ENCODE measurements around the gene CTAG2. TPM values are rescaled to one million over a fixed set of nuclear protein-coding genes. Genes with fewer than 3 reads are reported as not detected.

The CTAG2 gene
- total RNA-seq, 1 experiment from 2014 or later = not detected

- BruUV-seq (replicated peaks) = no TSS peak
- DNase-seq = no peak
- Histone ChIP-seq H3K4me3 (ENCODE audit: low read depth, low read length) (no peak overlapping the region), H3K9me3 (no peaks in the 10 kb centered on the region), H3K4me1 (no peaks in the 10 kb centered on the region), H3K27me3 (replicated peaks; ENCODE audit: control insufficient read depth, insufficient read depth, low read length) (no peaks in the 10 kb centered on the region), H3K36me3 (ENCODE audit: control insufficient read depth, insufficient read depth, low read length) (no peaks in the 10 kb centered on the region)
- no peak overlapping the region for H3K27ac Mint-ChIP-seq (ENCODE audit: unreplicated experiment)
- H3K4me3 Mint-ChIP-seq (ENCODE audit: unreplicated experiment) = no peak overlapping the region
- TF ChIP-seq CTCF (IDR thresholded peaks at IDR 0.05; ENCODE audit: insufficient read depth in 1 of 2, low read depth in 1 of 2, low read length in 1 of 2, severe bottlenecking in 1 of 2, unreplicated experiment in 1 of 2) = no peak
- intact Hi-C loops (cut with micrococcal nuclease; ENCODE audit: unreplicated experiment) = no loop called here
- ChIA-PET POLR2A (no interaction called here), CTCF (no interaction called here)
- H3K9me3 Mint-ChIP-seq (ENCODE audit: unreplicated experiment) = peaks cover 15% of the 10 kb centered on the region
- H3K36me3 Mint-ChIP-seq (ENCODE audit: insufficient read depth, unreplicated experiment) = no peaks in the 10 kb centered on the region
- peaks cover 10% of the 10 kb centered on the region for H3K27me3 Mint-ChIP-seq (ENCODE audit: insufficient read depth, unreplicated experiment)
- no peaks in the 10 kb centered on the region for H3K4me1 Mint-ChIP-seq (ENCODE audit: low read depth, unreplicated experiment)
These were observed 5.6 kb upstream of the CTAG2 start for GRCh38 chrX:154658957-154659356.

- intact Hi-C loops (cut with micrococcal nuclease; ENCODE audit: unreplicated experiment) = no loop called here
- Histone ChIP-seq H3K27me3 (replicated peaks; ENCODE audit: control insufficient read depth, insufficient read depth, low read length) (no peaks in the 10 kb centered on the region), H3K4me3 (ENCODE audit: low read depth, low read length) (no peak overlapping the region), H3K9me3 (no peaks in the 10 kb centered on the region), H3K36me3 (ENCODE audit: control insufficient read depth, insufficient read depth, low read length) (no peaks in the 10 kb centered on the region), H3K4me1 (no peaks in the 10 kb centered on the region)
- H3K9me3 Mint-ChIP-seq (ENCODE audit: unreplicated experiment) = peaks cover 10% of the 10 kb centered on the region
- no peak for TF ChIP-seq CTCF (IDR thresholded peaks at IDR 0.05; ENCODE audit: insufficient read depth in 1 of 2, low read depth in 1 of 2, low read length in 1 of 2, severe bottlenecking in 1 of 2, unreplicated experiment in 1 of 2)
- no TSS peak for BruUV-seq (replicated peaks)
- CTCF ChIA-PET = no interaction called here
- no peak for DNase-seq
- H3K27me3 Mint-ChIP-seq (ENCODE audit: insufficient read depth, unreplicated experiment) = peaks cover 10% of the 10 kb centered on the region
- POLR2A ChIA-PET = no interaction called here
- H3K36me3 Mint-ChIP-seq (ENCODE audit: insufficient read depth, unreplicated experiment) = no peaks in the 10 kb centered on the region
- H3K4me1 Mint-ChIP-seq (ENCODE audit: low read depth, unreplicated experiment) = no peaks in the 10 kb centered on the region
- no peak overlapping the region for H3K27ac Mint-ChIP-seq (ENCODE audit: unreplicated experiment)
- H3K4me3 Mint-ChIP-seq (ENCODE audit: unreplicated experiment) = no peak overlapping the region
These were observed 4.8 kb upstream of the CTAG2 start for GRCh38 chrX:154658187-154658586.

- Histone ChIP-seq H3K36me3 (ENCODE audit: control insufficient read depth, insufficient read depth, low read length) (no peaks in the 10 kb centered on the region), H3K4me1 (no peaks in the 10 kb centered on the region), H3K27me3 (replicated peaks; ENCODE audit: control insufficient read depth, insufficient read depth, low read length) (no peaks in the 10 kb centered on the region), H3K9me3 (no peaks in the 10 kb centered on the region), H3K4me3 (ENCODE audit: low read depth, low read length) (no peak overlapping the region)
- no peak for DNase-seq
- no peak overlapping the region for H3K4me3 Mint-ChIP-seq (ENCODE audit: unreplicated experiment)
- no peak for TF ChIP-seq CTCF (IDR thresholded peaks at IDR 0.05; ENCODE audit: insufficient read depth in 1 of 2, low read depth in 1 of 2, low read length in 1 of 2, severe bottlenecking in 1 of 2, unreplicated experiment in 1 of 2)
- intact Hi-C loops (cut with micrococcal nuclease; ENCODE audit: unreplicated experiment) = no loop called here
- H3K27me3 Mint-ChIP-seq (ENCODE audit: insufficient read depth, unreplicated experiment) = peaks cover 10% of the 10 kb centered on the region
- BruUV-seq (replicated peaks) = no TSS peak
- POLR2A ChIA-PET = no interaction called here
- no peaks in the 10 kb centered on the region for H3K4me1 Mint-ChIP-seq (ENCODE audit: low read depth, unreplicated experiment)
- CTCF ChIA-PET = no interaction called here
- H3K27ac Mint-ChIP-seq (ENCODE audit: unreplicated experiment) = no peak overlapping the region
- no peaks in the 10 kb centered on the region for H3K36me3 Mint-ChIP-seq (ENCODE audit: insufficient read depth, unreplicated experiment)
- H3K9me3 Mint-ChIP-seq (ENCODE audit: unreplicated experiment) = peaks cover 10% of the 10 kb centered on the region
These were observed 3.9 kb upstream of the CTAG2 start for GRCh38 chrX:154657226-154657805.
